ENCODE results near the gene FADS1.

DNA sequence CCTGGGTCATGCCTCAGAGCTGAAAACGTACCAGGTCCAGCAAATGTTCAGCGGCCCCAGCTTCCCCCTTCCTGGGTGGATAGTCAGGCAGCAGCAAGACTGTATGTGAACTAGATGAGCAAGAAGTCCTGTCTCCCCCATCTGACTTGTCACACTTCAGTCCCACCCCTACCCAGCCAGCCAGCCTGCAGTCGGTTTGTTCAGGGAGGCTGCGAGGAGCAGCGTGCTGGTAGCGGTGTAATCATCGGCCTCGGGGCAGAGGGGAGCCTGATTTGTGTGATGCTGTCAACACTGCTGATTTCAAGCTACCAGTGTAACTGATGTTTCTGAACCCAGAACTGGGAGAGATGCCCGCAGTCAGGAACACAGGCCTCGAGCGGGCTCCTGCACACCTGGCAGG, 34.0 kb downstream of the FADS1 start:
- TF ChIP-seq, protein P1, sequence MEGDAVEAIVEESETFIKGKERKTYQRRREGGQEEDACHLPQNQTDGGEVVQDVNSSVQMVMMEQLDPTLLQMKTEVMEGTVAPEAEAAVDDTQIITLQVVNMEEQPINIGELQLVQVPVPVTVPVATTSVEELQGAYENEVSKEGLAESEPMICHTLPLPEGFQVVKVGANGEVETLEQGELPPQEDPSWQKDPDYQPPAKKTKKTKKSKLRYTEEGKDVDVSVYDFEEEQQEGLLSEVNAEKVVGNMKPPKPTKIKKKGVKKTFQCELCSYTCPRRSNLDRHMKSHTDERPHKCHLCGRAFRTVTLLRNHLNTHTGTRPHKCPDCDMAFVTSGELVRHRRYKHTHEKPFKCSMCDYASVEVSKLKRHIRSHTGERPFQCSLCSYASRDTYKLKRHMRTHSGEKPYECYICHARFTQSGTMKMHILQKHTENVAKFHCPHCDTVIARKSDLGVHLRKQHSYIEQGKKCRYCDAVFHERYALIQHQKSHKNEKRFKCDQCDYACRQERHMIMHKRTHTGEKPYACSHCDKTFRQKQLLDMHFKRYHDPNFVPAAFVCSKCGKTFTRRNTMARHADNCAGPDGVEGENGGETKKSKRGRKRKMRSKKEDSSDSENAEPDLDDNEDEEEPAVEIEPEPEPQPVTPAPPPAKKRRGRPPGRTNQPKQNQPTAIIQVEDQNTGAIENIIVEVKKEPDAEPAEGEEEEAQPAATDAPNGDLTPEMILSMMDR (IDR thresholded peaks at IDR 0.05): no peak
- no peak for TF ChIP-seq POLR2A (IDR thresholded peaks at IDR 0.05)
